GM12878 (cell line): Measurements from ENCODE around the gene PHF20. TPM values are rescaled to one million over a fixed set of nuclear protein-coding genes. Genes with fewer than 3 reads are reported as not detected.

Experiments used
- ATAC-seq: fragments of 200-7000 bp; cut with Tn5 transposase; 3 replicates; pipeline ENCODE4 v1.9.1; 2020; ENCODE audit warnings: mild to moderate bottlenecking, moderate library complexity
- BruUV-seq: library from RNA; stranded (reverse); fragments of 400-500 nt; replicated peaks from 2 replicates; lab custom pipeline; 2021; lab: Mats Ljungman, UMichigan
- CTCF ChIA-PET: fragments of 300-600 bp; sonication (Branson Sonifier 250); formaldehyde crosslinking; extraction: SDS; loops from one replicate; lab custom pipeline; 2021; ENCODE audit warnings: inconsistent platforms; lab: Yijun Ruan, JAX
- POLR2A ChIA-PET: fragments of 350-600 bp; formaldehyde crosslinking; extraction: SDS; loops from one replicate; lab custom pipeline; 2021; ENCODE audit warnings: inconsistent platforms; lab: Charles Lee
- RAD21 ChIA-PET: fragments of 300-600 bp; sonication (Branson Sonifier 250); formaldehyde crosslinking; loops from one replicate; lab custom pipeline; 2023; ENCODE audit warnings: antibody characterized with exemption; ENCODE audit not compliant: unreplicated experiment; lab: Charles Lee
- SMC1A ChIA-PET: fragments of 300-600 bp; sonication (Branson Sonifier 250); formaldehyde crosslinking; loops from one replicate; lab custom pipeline; 2023; ENCODE audit not compliant: unreplicated experiment, uncharacterized antibody; lab: Charles Lee
- DNase-seq: peaks from one replicate; pipeline ENCODE4 v3.0.0-alpha.2; 2011; ENCODE audit warnings: low read depth, low spot score
- FAIRE-seq: peaks from 3 replicates; lab custom pipeline; 2011; peaks lifted over from hg19 to GRCh38; lab: Jason Lieb, UNC
- H2AFZ ChIP-seq: 2 replicates; pipeline ENCODE4 v1.6.0; 2011; ENCODE audit warnings: low read depth, low read length, control low read depth; ENCODE audit not compliant: control insufficient read depth
- H3K27ac ChIP-seq: 2 replicates; pipeline ENCODE4 v1.5.1; 2011; ENCODE audit warnings: control low read depth; ENCODE audit not compliant: control insufficient read depth, insufficient read depth
- H3K27me3 ChIP-seq, 2 experiments: replicated peaks in 1 of 2; 2 replicates each; pipeline versions ENCODE4 v1.6.0 to v1.6.1; 2011; ENCODE audit warnings: low read length in 1 of 2; ENCODE audit not compliant: control insufficient read depth in 2 of 2, insufficient read depth in 2 of 2
- H3K36me3 ChIP-seq, 2 experiments: 2 replicates each; pipeline ENCODE4 v1.5.1; 2011; ENCODE audit warnings: low read length in 1 of 2; ENCODE audit not compliant: control insufficient read depth in 2 of 2, insufficient read depth in 2 of 2
- H3K4me1 ChIP-seq: 2 replicates; pipeline ENCODE4 v1.6.1; 2011; ENCODE audit warnings: mild to moderate bottlenecking, low read length, moderate library complexity, mixed read lengths; ENCODE audit not compliant: control insufficient read depth, insufficient read depth
- H3K4me2 ChIP-seq: 2 replicates; pipeline ENCODE4 v1.6.0; 2011; ENCODE audit warnings: control low read depth; ENCODE audit not compliant: control insufficient read depth, insufficient read depth
- H3K4me3 ChIP-seq: fragments of 200-600 bp; sonication (generic); 2 replicates; pipeline ENCODE4 v1.5.1; 2016
- H3K79me2 ChIP-seq: 2 replicates; pipeline ENCODE4 v1.6.0; 2011; ENCODE audit warnings: low read length; ENCODE audit not compliant: control insufficient read depth, insufficient read depth
- H3K9ac ChIP-seq: 2 replicates; pipeline ENCODE4 v1.8.0; 2011; ENCODE audit warnings: low read length, control low read depth, mixed read lengths; ENCODE audit not compliant: control insufficient read depth, insufficient read depth
- H3K9me3 ChIP-seq: replicated peaks from 3 replicates; pipeline ENCODE4 v1.5.1; 2011; ENCODE audit warnings: mild to moderate bottlenecking, low read length; ENCODE audit not compliant: control insufficient read depth, insufficient read depth
- H4K20me1 ChIP-seq: 2 replicates; pipeline ENCODE4 v1.6.0; 2011; ENCODE audit not compliant: control insufficient read depth, insufficient read depth
- CBX3 ChIP-seq: fragments of 200-600 bp; sonication (generic); IDR thresholded peaks from 2 replicates; pipeline ENCODE4 v1.6.1; 2016; ENCODE audit warnings: low read depth, borderline replicate concordance
- CEBPZ ChIP-seq: fragments of 150-350 bp; IDR thresholded peaks from 2 replicates; pipeline ENCODE4 v1.6.1; 2016; ENCODE audit warnings: low read depth, low read length
- E2F4 ChIP-seq: IDR thresholded peaks from 2 replicates; pipeline ENCODE4 v1.6.1; 2012; ENCODE audit warnings: low read depth, low read length, improper control_type of control experiment
- E4F1 ChIP-seq: fragments of 450-650 bp; IDR thresholded peaks from 2 replicates; pipeline ENCODE4 v1.6.1; 2018; ENCODE audit warnings: borderline replicate concordance, mild to moderate bottlenecking; ENCODE audit not compliant: partially characterized antibody
- ELK1 ChIP-seq: IDR thresholded peaks from 2 replicates; pipeline ENCODE4 v1.6.1; 2012; ENCODE audit warnings: low read depth, low read length, improper control_type of control experiment
- JUNB ChIP-seq: IDR thresholded peaks from 2 replicates; pipeline ENCODE4 v1.6.1; 2016; ENCODE audit warnings: antibody characterized with exemption, mild to moderate bottlenecking
- MTA3 ChIP-seq: IDR thresholded peaks from 2 replicates; pipeline ENCODE4 v1.6.1; 2012; ENCODE audit warnings: low read length, inconsistent platforms, borderline replicate concordance
- RUNX3 ChIP-seq: IDR thresholded peaks from 2 replicates; pipeline ENCODE4 v1.6.1; 2012; ENCODE audit warnings: low read length, inconsistent platforms
- TARDBP ChIP-seq: IDR thresholded peaks from 2 replicates; pipeline ENCODE4 v1.6.1; 2016; ENCODE audit warnings: borderline replicate concordance
- YY1 ChIP-seq: IDR thresholded peaks from 2 replicates; pipeline ENCODE4 v1.6.1; 2011; ENCODE audit warnings: low read depth, mild to moderate bottlenecking, low read length
- ZBTB33 ChIP-seq: fragments of 450-650 bp; IDR thresholded peaks from 2 replicates; pipeline ENCODE4 v1.6.1; 2017; ENCODE audit warnings: mild to moderate bottlenecking
- ZNF384 ChIP-seq: IDR thresholded peaks from 2 replicates; pipeline ENCODE4 v1.6.1; 2012; ENCODE audit warnings: low read depth, mild to moderate bottlenecking, low read length, improper control_type of control experiment, borderline replicate concordance
- ZSCAN29 ChIP-seq: fragments of 450-650 bp; IDR thresholded peaks from 2 replicates; pipeline ENCODE4 v1.6.1; 2017; ENCODE audit warnings: mild to moderate bottlenecking, moderate library complexity
- in situ Hi-C: fragments of 300-500 bp; cut with MboI; formaldehyde crosslinking; loops from 9 replicates; pipeline ENCODE4 v1.14.3; 2018; ENCODE audit warnings: mixed read lengths
- intact Hi-C: fragments of 100-400 bp; cut with micrococcal nuclease; formaldehyde crosslinking; loops from one replicate; pipeline ENCODE4 v1.14.2; 2022; ENCODE audit not compliant: unreplicated experiment
- polyA plus RNA-seq, 11 experiments: library from polyadenylated mRNA; depleted of rRNA in 4 of 11; unstranded in 6 of 11; stranded (reverse) in 5 of 11; fragments of >200 nt; fragmentation: Nextera tagmentation in 4 of 11; fragmentation: Illumina TruSeq in 1 of 11; extraction: Ambion mirVana in 4 of 11; extraction: Trizol in 1 of 11; gene quantifications; 1 replicate in 1 of 11; 2 replicates in 10 of 11; pipeline versions ENCODE4 v1.2.1 to v1.2.3, GENCODE V29; 2011 to 2016; ENCODE audit warnings: inconsistent platforms in 2 of 11, missing spikeins in 2 of 11, low read depth in 1 of 11
- total RNA-seq, 4 experiments: library from RNA; depleted of rRNA in 3 of 4; stranded (reverse); fragments of >200 nt in 3 of 4; fragmentation: Illumina TruSeq in 1 of 4; extraction: Trizol in 1 of 4; gene quantifications; 2 replicates each; pipeline versions ENCODE4 v1.2.1 to v1.2.3, GENCODE V29; 2013 to 2021

Gene PHF20
- total and polyA plus RNA-seq, 10 of the 15 experiments (the other 5 are each of a cell fraction or from before 2014, with no cell fraction given): 31.6 to 91.2 (median 46.8) TPM

GRCh38 chr20:35907017-35907701 lies 135.3 kb downstream of the PHF20 start (continued):
- no peak for TF ChIP-seq CEBPZ
- TF ChIP-seq ZNF384: no peak
- no peak for TF ChIP-seq TARDBP
- no peak for TF ChIP-seq ZBTB33
- TF ChIP-seq YY1: no peak
- no peak for TF ChIP-seq CBX3
- no peak for TF ChIP-seq JUNB
- TF ChIP-seq, all 136 proteins: peak for 0

GRCh38 chr20:35908007-35908406 lies 136.2 kb downstream of the PHF20 start:
- ATAC-seq (no peak), FAIRE-seq (no peak)
- no peak for TF ChIP-seq RUNX3
- no peak for TF ChIP-seq ELK1
- no peak for TF ChIP-seq ZSCAN29
- TF ChIP-seq E2F4: no peak
- no peak for TF ChIP-seq E4F1
- no peak for TF ChIP-seq MTA3

More at GRCh38 chr20:35908007-35908406, 136.2 kb downstream of the PHF20 start:
- H3K27ac ChIP-seq: no peak overlapping the region
- CTCF ChIA-PET: no interaction called here
- no TSS peak for BruUV-seq
- peaks cover 2 to 15% of the 10 kb centered on the region in 2 experiments; a peak in 2 of 4 replicates for H3K36me3 ChIP-seq
- no peaks in the 10 kb centered on the region for H3K79me2 ChIP-seq
- no peak overlapping the region for H3K4me3 ChIP-seq
- no peak for DNase-seq
- POLR2A ChIA-PET: no interaction called here
- SMC1A ChIA-PET: no interaction called here
- no peaks in the 10 kb centered on the region for H3K9me3 ChIP-seq
- H3K4me1 ChIP-seq: peaks cover 22% of the 10 kb centered on the region
- no peak overlapping the region for H3K4me2 ChIP-seq
- no peak overlapping the region for H3K9ac ChIP-seq
- in situ Hi-C loops: no loop called here
- H2AFZ ChIP-seq: no peak overlapping the region
- RAD21 ChIA-PET: no interaction called here
- no peaks in the 10 kb centered on the region for H4K20me1 ChIP-seq
- no peaks in the 10 kb centered on the region for H3K27me3 ChIP-seq
- intact Hi-C loops: no loop called here
